HG02798 (cell line): ENCODE measurements around the gene DKKL1.

Experiments
- ATAC-seq: cut with Tn5 transposase; IDR thresholded peaks from one replicate; pipeline ENCODE4 v1.9.1; 2021; ENCODE audit warnings: mild to moderate bottlenecking; ENCODE audit not compliant: unreplicated experiment, poor library complexity

DKKL1 gene

GRCh38 chr19:49337267-49338022, 26.2 kb upstream of the DKKL1 start:
- ATAC-seq, result no peak

GRCh38 chr19:49338023-49338677, 25.5 kb upstream of the DKKL1 start:
- no peak for ATAC-seq

- ATAC-seq, result no peak
Measured at GRCh38 chr19:49338691-49339300, 24.9 kb upstream of the DKKL1 start.

GRCh38 chr19:49339301-49340068, 24.2 kb upstream of the DKKL1 start:
- ATAC-seq, result no peak

GRCh38 chr19:49340069-49340864, 23.4 kb upstream of the DKKL1 start:
- ATAC-seq, result peak; percentile 78

- no peak for ATAC-seq
Measured at GRCh38 chr19:49340865-49341718, 22.6 kb upstream of the DKKL1 start.

GRCh38 chr19:49342291-49342721, 21.4 kb upstream of the DKKL1 start:
- ATAC-seq, result no peak

GRCh38 chr19:49343123-49343522, 20.6 kb upstream of the DKKL1 start:
- ATAC-seq, result no peak

- ATAC-seq, result no peak
Measured at GRCh38 chr19:49344505-49345423, 18.9 kb upstream of the DKKL1 start.

GRCh38 chr19:49347191-49347590, 16.5 kb upstream of the DKKL1 start:
- no peak for ATAC-seq

GRCh38 chr19:49347835-49348234, 15.8 kb upstream of the DKKL1 start:
- ATAC-seq, result no peak

GRCh38 chr19:49348305-49349189, 15.1 kb upstream of the DKKL1 start:
- no peak for ATAC-seq

- no peak for ATAC-seq
Measured at GRCh38 chr19:49349567-49349966, 14.1 kb upstream of the DKKL1 start.

GRCh38 chr19:49355909-49356353, 7.7 kb upstream of the DKKL1 start:
- no peak for ATAC-seq

GRCh38 chr19:49356382-49356781, 7.3 kb upstream of the DKKL1 start:
- no peak for ATAC-seq

GRCh38 chr19:49357186-49357585, 6.5 kb upstream of the DKKL1 start:
- no peak for ATAC-seq
